PC-9 (cell line): Measurements from ENCODE around the gene SNAPC2. TPM values are rescaled to one million over a fixed set of nuclear protein-coding genes. Genes with fewer than 3 reads are reported as not detected.
A peak's percentile ranks its signal among the peaks of the same experiment; 100 is the strongest.

Source experiments
- BruUV-seq: library from RNA; stranded (reverse); fragments of 400-500 nt; replicated peaks from 2 replicates; lab custom pipeline; 2021; lab: Mats Ljungman, UMichigan
- CTCF ChIA-PET: fragments of 300-600 bp; sonication (Branson Sonifier 250); formaldehyde crosslinking; loops from one replicate; lab custom pipeline; 2022; ENCODE audit warnings: antibody characterized with exemption; lab: Charles Lee
- POLR2A ChIA-PET: fragments of 300-600 bp; sonication (Branson Sonifier 250); formaldehyde crosslinking; loops from one replicate; lab custom pipeline; 2022; ENCODE audit warnings: antibody characterized with exemption; ENCODE audit not compliant: unreplicated experiment; lab: Charles Lee
- DNase-seq, 2 experiments: peaks; one replicate each; pipeline versions ENCODE4 v3.0.0 to v3.0.0-alpha.2; 2015 to 2022; ENCODE audit warnings: mixed read lengths in 1 of 2
- H2AFZ ChIP-seq: fragments of 200-600 bp; sonication (generic); 2 replicates; pipeline ENCODE4 v1.8.1; 2017; ENCODE audit warnings: antibody characterized with exemption
- H3F3A ChIP-seq: fragments of 200-600 bp; sonication (generic); 2 replicates; pipeline ENCODE4 v1.8.1; 2017; ENCODE audit warnings: antibody characterized with exemption, mild to moderate bottlenecking, low read depth; ENCODE audit not compliant: insufficient read depth
- H3K27ac ChIP-seq: fragments of 200-600 bp; sonication (generic); 2 replicates; pipeline ENCODE4 v1.6.1; 2016; ENCODE audit warnings: mixed run types
- H3K27me3 ChIP-seq: fragments of 200-600 bp; sonication (generic); 2 replicates; pipeline ENCODE4 v1.6.1; 2016; ENCODE audit warnings: low read depth, mixed run types; ENCODE audit not compliant: insufficient read depth
- H3K36me3 ChIP-seq: fragments of 200-600 bp; sonication (generic); 2 replicates; pipeline ENCODE4 v1.6.1; 2016; ENCODE audit warnings: low read depth, mixed run types
- H3K4me1 ChIP-seq: fragments of 200-600 bp; sonication (generic); replicated peaks from 2 replicates; pipeline ENCODE4 v1.6.1; 2016; ENCODE audit warnings: mixed run types; ENCODE audit not compliant: insufficient read depth
- H3K4me2 ChIP-seq: fragments of 200-600 bp; sonication (generic); 2 replicates; pipeline ENCODE4 v1.6.1; 2017; ENCODE audit warnings: mixed run types
- H3K4me3 ChIP-seq: fragments of 200-600 bp; sonication (generic); 2 replicates; pipeline ENCODE4 v1.6.1; 2016; ENCODE audit warnings: mixed run types
- H3K79me2 ChIP-seq: fragments of 200-600 bp; sonication (generic); 2 replicates; pipeline ENCODE4 v1.6.1; 2017; ENCODE audit warnings: low read depth, mixed run types
- H3K9me2 ChIP-seq: fragments of 200-600 bp; sonication (generic); 2 replicates; pipeline ENCODE4 v1.8.1; 2017; ENCODE audit warnings: mild to moderate bottlenecking; ENCODE audit not compliant: insufficient read depth
- H3K9me3 ChIP-seq: fragments of 200-600 bp; sonication (generic); 2 replicates; pipeline ENCODE4 v1.8.1; 2016; ENCODE audit warnings: low read depth; ENCODE audit not compliant: insufficient read depth
- H4K20me1 ChIP-seq: fragments of 200-600 bp; sonication (generic); 2 replicates; pipeline ENCODE4 v1.8.1; 2017; ENCODE audit not compliant: insufficient read depth
- EZH2 ChIP-seq: fragments of 200-600 bp; sonication (generic); IDR thresholded peaks from 2 replicates; pipeline ENCODE4 v1.8.0; 2017; ENCODE audit warnings: antibody characterized with exemption, low read depth
- intact Hi-C: fragments of 100-400 bp; cut with micrococcal nuclease; formaldehyde crosslinking; loops from one replicate; pipeline ENCODE4 v1.10.0; 2022; ENCODE audit not compliant: unreplicated experiment
- total RNA-seq: library from RNA; stranded (reverse); gene quantifications from 2 replicates; pipeline ENCODE4 v1.2.3, GENCODE V29; 2021
- TF ChIP-seq, protein P1 (sequence below): fragments of 200-600 bp; sonication (generic); conservative IDR thresholded peaks from 2 replicates; pipeline ENCODE4 v1.6.1; 2017; ENCODE audit warnings: mixed run types, antibody characterized with exemption, mild to moderate bottlenecking, moderate library complexity

Gene SNAPC2
- total RNA-seq, 1 experiment from 2014 or later: 37.5 TPM

DNA sequence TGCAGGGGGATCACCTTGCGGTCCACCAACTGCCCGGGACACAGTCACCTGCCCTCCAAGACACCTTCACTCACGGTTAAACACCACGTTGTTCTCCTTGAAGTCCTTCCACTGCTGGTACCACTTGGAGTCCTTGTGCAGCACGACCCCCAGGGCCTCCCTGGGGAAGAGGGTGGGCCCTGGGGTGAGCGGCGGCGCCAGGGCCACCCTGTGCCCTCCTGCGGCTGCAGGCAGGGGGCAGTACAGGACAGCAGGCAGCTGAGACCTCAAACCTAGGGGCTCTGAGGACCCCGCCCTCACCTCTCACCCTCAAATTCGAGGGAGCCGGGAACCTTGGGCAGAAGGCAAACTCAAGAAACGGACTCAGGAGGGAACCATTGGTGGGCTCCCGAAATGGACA, 13.3 kb downstream of the SNAPC2 start:
- Histone ChIP-seq H3K79me2 (peaks cover 4% of the 10 kb centered on the region), H3K9me2 (no peaks in the 10 kb centered on the region), H3K4me3 (no peak overlapping the region), H4K20me1 (peaks cover 13% of the 10 kb centered on the region), H3K4me1 (peaks cover 21% of the 10 kb centered on the region), H3F3A (peaks cover 34% of the 10 kb centered on the region), H3K36me3 (peaks cover 42% of the 10 kb centered on the region), H3K27ac (no peak overlapping the region), H3K4me2 (no peak overlapping the region), H2AFZ (no peak overlapping the region), H3K27me3 (no peaks in the 10 kb centered on the region), H3K9me3 (no peaks in the 10 kb centered on the region)
- ChIA-PET POLR2A (no interaction called here), CTCF (no interaction called here)
- intact Hi-C loops: no loop called here
- no TSS peak for BruUV-seq
- no peak for TF ChIP-seq EZH2
- TF ChIP-seq, protein P1, sequence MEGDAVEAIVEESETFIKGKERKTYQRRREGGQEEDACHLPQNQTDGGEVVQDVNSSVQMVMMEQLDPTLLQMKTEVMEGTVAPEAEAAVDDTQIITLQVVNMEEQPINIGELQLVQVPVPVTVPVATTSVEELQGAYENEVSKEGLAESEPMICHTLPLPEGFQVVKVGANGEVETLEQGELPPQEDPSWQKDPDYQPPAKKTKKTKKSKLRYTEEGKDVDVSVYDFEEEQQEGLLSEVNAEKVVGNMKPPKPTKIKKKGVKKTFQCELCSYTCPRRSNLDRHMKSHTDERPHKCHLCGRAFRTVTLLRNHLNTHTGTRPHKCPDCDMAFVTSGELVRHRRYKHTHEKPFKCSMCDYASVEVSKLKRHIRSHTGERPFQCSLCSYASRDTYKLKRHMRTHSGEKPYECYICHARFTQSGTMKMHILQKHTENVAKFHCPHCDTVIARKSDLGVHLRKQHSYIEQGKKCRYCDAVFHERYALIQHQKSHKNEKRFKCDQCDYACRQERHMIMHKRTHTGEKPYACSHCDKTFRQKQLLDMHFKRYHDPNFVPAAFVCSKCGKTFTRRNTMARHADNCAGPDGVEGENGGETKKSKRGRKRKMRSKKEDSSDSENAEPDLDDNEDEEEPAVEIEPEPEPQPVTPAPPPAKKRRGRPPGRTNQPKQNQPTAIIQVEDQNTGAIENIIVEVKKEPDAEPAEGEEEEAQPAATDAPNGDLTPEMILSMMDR: peak; percentile 60
- DNase-seq: no peak

- Histone ChIP-seq H4K20me1 (peaks cover 12% of the 10 kb centered on the region), H3K36me3 (peaks cover 42% of the 10 kb centered on the region), H3K79me2 (peaks cover 4% of the 10 kb centered on the region), H3K9me2 (no peaks in the 10 kb centered on the region), H3K9me3 (no peaks in the 10 kb centered on the region), H3K4me1 (peaks cover 14% of the 10 kb centered on the region), H3K27me3 (no peaks in the 10 kb centered on the region), H3K4me3 (no peak overlapping the region), H2AFZ (no peak overlapping the region), H3F3A (peaks cover 28% of the 10 kb centered on the region), H3K27ac (no peak overlapping the region), H3K4me2 (no peak overlapping the region)
- ChIA-PET CTCF (no interaction called here), POLR2A (no interaction called here)
- TF ChIP-seq, protein P1: peak; percentile 33; the same call in 1 of the 2 replicates
- no peak for TF ChIP-seq EZH2
- intact Hi-C loops: no loop called here
- no TSS peak for BruUV-seq
- no peak for DNase-seq
These were observed 13.9 kb downstream of the SNAPC2 start for GRCh38 chr19:7933828-7934725.

GRCh38 chr19:7934766-7935165, 14.6 kb downstream of the SNAPC2 start:
- Histone ChIP-seq H3K9me3 (no peaks in the 10 kb centered on the region), H3K36me3 (peaks cover 42% of the 10 kb centered on the region), H3K4me1 (peaks cover 8% of the 10 kb centered on the region), H3K79me2 (peaks cover 4% of the 10 kb centered on the region), H3K27ac (no peak overlapping the region), H3K4me3 (no peak overlapping the region), H3F3A (peaks cover 21% of the 10 kb centered on the region), H3K27me3 (no peaks in the 10 kb centered on the region), H4K20me1 (peaks cover 11% of the 10 kb centered on the region), H3K9me2 (no peaks in the 10 kb centered on the region), H3K4me2 (no peak overlapping the region), H2AFZ (no peak overlapping the region)
- ChIA-PET CTCF (interaction anchor here (0.6 kb wide), 1 partner anchor 332 kb away, joined by 6 read pairs; no protein-coding TSS in a partner anchor), POLR2A (no interaction called here)
- BruUV-seq: no TSS peak
- no peak for TF ChIP-seq EZH2
- TF ChIP-seq, protein P1: no peak
- intact Hi-C loops: no loop called here
- DNase-seq: no peak
